AG10803 (cell line): Measurements from ENCODE around the gene POMT2.
"Not testable (repeated sequence)": the region's sequence is repeated elsewhere in the genome, so short reads cannot be mapped to it uniquely, and the experiment has no call there.

Source experiments
- DNase-seq: peaks from one replicate; pipeline ENCODE4 v3.0.0; 2010; ENCODE audit warnings: low read depth
- H3K4me3 ChIP-seq: 2 replicates; pipeline ENCODE4 v1.5.1; 2011; ENCODE audit warnings: mild to moderate bottlenecking, low read length, control low read depth
- TF ChIP-seq, protein P1 (sequence below): conservative IDR thresholded peaks from 2 replicates; pipeline ENCODE4 v1.5.1; 2011; ENCODE audit warnings: mild to moderate bottlenecking, low read length, control low read depth, inconsistent platforms

POMT2 gene

DNA sequence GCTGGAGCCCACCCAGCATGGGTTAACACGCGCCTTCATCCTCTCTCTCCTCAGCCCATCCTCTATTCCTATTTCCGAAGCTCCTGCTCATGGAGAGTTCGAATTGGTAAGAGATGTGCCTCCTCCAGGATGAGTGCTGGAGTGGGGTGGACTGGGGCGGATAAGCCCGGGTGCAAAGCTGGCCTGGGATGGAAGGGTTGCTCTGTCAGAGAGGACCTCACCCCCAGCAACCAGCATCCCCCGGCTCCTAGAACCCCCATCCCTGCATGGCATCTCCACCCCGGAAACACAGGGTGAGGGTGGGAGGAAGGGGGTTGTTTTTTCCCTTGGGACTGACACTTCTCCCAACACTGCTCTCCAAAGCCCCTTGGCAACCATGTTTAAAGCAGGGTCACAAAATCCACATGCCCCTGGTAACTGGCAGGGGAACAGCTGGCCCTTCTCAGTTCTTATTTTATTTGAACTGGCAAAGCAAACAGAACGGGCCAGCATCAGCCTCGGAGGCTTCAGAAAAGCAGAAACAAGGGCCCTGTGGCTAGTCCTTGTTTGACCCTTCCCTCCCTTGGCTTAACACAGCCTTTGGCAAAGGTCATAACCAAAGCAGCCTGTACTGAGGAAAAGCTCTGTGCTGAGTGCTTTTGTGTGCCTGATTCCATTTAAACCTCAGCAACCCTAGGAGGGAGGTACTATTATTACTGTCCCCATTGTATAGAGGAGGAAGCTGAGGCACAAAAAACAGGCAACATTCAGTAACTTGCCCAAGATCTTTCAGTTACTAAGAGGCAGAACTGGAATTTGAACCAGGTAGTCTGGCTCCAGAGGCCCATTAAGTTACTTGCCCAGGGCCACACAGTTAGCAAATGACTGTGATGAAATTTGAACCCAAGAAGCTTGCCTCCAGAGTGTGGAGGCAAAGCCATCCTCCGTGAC is 4.4 kb upstream of the POMT2 start:
- no peak overlapping the region for H3K4me3 ChIP-seq
- TF ChIP-seq, protein P1, sequence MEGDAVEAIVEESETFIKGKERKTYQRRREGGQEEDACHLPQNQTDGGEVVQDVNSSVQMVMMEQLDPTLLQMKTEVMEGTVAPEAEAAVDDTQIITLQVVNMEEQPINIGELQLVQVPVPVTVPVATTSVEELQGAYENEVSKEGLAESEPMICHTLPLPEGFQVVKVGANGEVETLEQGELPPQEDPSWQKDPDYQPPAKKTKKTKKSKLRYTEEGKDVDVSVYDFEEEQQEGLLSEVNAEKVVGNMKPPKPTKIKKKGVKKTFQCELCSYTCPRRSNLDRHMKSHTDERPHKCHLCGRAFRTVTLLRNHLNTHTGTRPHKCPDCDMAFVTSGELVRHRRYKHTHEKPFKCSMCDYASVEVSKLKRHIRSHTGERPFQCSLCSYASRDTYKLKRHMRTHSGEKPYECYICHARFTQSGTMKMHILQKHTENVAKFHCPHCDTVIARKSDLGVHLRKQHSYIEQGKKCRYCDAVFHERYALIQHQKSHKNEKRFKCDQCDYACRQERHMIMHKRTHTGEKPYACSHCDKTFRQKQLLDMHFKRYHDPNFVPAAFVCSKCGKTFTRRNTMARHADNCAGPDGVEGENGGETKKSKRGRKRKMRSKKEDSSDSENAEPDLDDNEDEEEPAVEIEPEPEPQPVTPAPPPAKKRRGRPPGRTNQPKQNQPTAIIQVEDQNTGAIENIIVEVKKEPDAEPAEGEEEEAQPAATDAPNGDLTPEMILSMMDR, result no peak
- DNase-seq, result no peak

- no peak for DNase-seq
- TF ChIP-seq, protein P1, result no peak
- no peak overlapping the region for H3K4me3 ChIP-seq
Measured at GRCh38 chr14:77324289-77324688, 3.6 kb upstream of the POMT2 start.

DNA sequence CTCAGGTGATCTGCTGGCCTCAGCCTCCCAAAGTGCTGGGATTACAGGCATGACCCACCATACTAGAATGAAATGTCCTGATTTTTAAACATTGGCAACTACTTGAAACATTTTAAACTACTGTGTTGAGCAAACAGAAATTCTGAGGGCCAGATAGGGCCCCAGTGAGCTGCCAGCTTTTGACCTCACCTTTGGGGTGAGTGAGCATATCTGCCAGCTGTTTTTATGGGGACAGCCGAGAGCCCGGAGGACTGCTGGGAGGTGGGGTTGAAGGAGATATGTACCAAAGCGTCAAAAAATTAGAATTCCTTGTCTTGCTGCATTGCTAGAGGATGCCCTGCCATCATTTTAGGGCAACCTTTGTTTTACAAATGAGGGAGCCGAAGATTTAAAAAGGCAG is 2.9 kb upstream of the POMT2 start:
- TF ChIP-seq, protein P1, result no peak
- no peak for DNase-seq
- H3K4me3 ChIP-seq, result no peak overlapping the region

- TF ChIP-seq, protein P1, result no peak
- H3K4me3 ChIP-seq, result no peak overlapping the region
- DNase-seq, result no peak
Measured at GRCh38 chr14:77322951-77323350, 2.3 kb upstream of the POMT2 start.

- TF ChIP-seq, protein P1, result no peak
- DNase-seq, result no peak
- H3K4me3 ChIP-seq, result peak overlapping the region; percentile 92
Measured at GRCh38 chr14:77322250-77322902, 1.7 kb upstream of the POMT2 start.

GRCh38 chr14:77319422-77319821 is 1.3 kb downstream of the POMT2 start:
- TF ChIP-seq, protein P1, result no peak
- DNase-seq, result no peak
- no peak overlapping the region for H3K4me3 ChIP-seq

DNA sequence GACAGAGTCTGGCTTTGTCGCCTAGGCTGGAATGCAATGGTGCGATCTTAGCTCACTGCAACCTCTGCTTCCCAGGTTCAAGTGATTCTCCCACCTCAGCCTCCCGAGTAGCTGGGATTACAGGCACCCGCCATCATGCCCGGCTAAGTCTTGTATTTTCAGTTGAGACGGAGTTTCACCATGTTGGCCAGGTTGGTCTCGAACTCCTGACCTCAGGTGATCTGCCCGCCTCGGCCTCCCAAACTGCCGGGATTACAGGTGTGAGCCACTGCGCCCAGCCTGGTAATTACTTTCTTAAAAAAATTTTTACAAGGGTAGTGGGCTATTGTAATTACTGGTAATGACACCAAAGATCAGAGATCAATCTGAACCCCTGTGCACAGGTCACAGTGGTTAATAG is 1.9 kb downstream of the POMT2 start:
- not testable (repeated sequence) for H3K4me3 ChIP-seq, DNase-seq
